ENCODE results near the gene SERTM2. TPM values are rescaled to one million over a fixed set of nuclear protein-coding genes. Genes with fewer than 3 reads are reported as not detected.

Gene SERTM2
- total RNA-seq, 1 experiment from 2014 or later = 1.4 TPM

DNA sequence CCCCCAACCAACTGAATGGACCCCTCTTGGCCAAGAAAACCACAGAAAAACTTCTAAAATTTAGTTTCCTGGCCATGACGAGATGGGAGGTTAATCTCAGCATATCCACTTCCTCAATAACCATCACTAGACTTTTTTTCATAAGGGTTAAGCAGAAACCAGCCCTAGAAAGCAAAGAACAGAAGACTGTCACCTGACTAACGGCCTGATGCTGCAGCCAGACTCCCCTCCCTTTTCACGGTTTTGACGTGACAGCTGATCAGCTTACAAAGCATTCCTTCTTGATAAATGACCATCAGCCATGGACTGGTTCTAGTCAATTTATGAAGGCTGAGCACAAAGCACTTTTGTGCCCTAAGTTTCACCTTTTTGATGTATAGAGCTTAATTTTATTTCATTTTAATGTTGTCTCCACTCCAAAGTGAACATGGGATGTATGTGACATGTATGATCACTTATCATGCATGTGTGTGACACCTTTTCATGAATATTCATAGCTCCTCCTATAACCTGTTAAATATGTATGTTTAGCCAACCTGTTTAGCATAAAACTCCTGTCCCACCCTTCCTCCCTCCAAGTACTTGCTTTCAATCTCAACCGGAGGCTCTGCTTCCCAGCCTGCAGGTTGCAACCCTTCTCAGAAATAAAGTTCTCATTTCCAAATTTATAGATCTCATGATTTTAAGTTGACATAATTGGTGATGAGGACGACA, 56.3 kb downstream of the SERTM2 start:
- POLR2A ChIA-PET = no interaction called here
- H3K27me3 Mint-ChIP-seq (ENCODE audit: insufficient read depth, unreplicated experiment) = no peaks in the 10 kb centered on the region

DNA sequence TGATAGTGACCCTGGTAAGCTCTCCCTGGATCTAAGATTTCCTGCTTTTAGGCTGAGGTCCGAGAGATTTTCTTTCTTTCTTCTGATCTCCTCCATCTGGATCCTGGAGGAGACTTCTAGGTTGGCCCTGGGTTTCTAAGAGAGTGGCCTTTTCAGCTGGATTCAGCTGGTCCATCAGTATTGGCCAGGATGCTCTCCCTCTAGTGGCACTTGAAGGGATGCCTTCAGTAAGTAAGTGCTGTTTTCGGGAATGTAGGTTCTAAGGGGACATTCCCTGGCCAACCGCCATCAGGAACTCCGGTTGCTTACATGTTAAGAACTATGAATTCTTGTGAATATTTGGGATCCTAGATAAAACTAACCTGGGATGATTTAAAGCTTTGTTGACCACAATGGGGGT, 56.9 kb downstream of the SERTM2 start:
- BruUV-seq (replicated peaks) = no TSS peak
- no peaks in the 10 kb centered on the region for H3K36me3 ChIP-seq (ENCODE audit: control insufficient read depth, insufficient read depth, low read length)
- Mint-ChIP-seq H3K27me3 (ENCODE audit: insufficient read depth, unreplicated experiment) (no peaks in the 10 kb centered on the region), H3K4me1 (ENCODE audit: low read depth, unreplicated experiment) (no peaks in the 10 kb centered on the region), H3K27ac (ENCODE audit: unreplicated experiment) (no peak overlapping the region), H3K4me3 (ENCODE audit: unreplicated experiment) (no peak overlapping the region), H3K36me3 (ENCODE audit: insufficient read depth, unreplicated experiment) (no peaks in the 10 kb centered on the region), H3K9me3 (ENCODE audit: unreplicated experiment) (no peaks in the 10 kb centered on the region)
- no peaks in the 10 kb centered on the region for H3K27me3 ChIP-seq (replicated peaks; ENCODE audit: control insufficient read depth, insufficient read depth, low read length)
- peak; percentile 12 to 29 for DNase-seq
- H3K4me1 ChIP-seq = no peaks in the 10 kb centered on the region
- ChIA-PET POLR2A (no interaction called here), CTCF (no interaction called here)
- H3K4me3 ChIP-seq (ENCODE audit: low read depth, low read length) = no peak overlapping the region
- TF ChIP-seq, protein P1, sequence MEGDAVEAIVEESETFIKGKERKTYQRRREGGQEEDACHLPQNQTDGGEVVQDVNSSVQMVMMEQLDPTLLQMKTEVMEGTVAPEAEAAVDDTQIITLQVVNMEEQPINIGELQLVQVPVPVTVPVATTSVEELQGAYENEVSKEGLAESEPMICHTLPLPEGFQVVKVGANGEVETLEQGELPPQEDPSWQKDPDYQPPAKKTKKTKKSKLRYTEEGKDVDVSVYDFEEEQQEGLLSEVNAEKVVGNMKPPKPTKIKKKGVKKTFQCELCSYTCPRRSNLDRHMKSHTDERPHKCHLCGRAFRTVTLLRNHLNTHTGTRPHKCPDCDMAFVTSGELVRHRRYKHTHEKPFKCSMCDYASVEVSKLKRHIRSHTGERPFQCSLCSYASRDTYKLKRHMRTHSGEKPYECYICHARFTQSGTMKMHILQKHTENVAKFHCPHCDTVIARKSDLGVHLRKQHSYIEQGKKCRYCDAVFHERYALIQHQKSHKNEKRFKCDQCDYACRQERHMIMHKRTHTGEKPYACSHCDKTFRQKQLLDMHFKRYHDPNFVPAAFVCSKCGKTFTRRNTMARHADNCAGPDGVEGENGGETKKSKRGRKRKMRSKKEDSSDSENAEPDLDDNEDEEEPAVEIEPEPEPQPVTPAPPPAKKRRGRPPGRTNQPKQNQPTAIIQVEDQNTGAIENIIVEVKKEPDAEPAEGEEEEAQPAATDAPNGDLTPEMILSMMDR (IDR thresholded peaks at IDR 0.05; ENCODE audit: insufficient read depth in 1 of 2, low read depth in 1 of 2, low read length in 1 of 2, severe bottlenecking in 1 of 2, unreplicated experiment in 1 of 2) = peak; percentile 24 to 64
- intact Hi-C loops (cut with micrococcal nuclease; ENCODE audit: unreplicated experiment) = loop anchor here (10.0 kb wide), 1 partner anchor 54 kb away; the partner anchor contains the start of gene SERTM2
- H3K9me3 ChIP-seq = no peaks in the 10 kb centered on the region

More for the DNA sequence above, 56.3 kb downstream of the SERTM2 start:
- intact Hi-C loops (cut with micrococcal nuclease; ENCODE audit: unreplicated experiment) = loop anchor here (10.0 kb wide), 1 partner anchor 53 kb away; the partner anchor contains the start of gene SERTM2
- Histone ChIP-seq H3K36me3 (ENCODE audit: control insufficient read depth, insufficient read depth, low read length) (no peaks in the 10 kb centered on the region), H3K4me1 (no peaks in the 10 kb centered on the region), H3K4me3 (ENCODE audit: low read depth, low read length) (no peak overlapping the region), H3K9me3 (no peaks in the 10 kb centered on the region), H3K27me3 (replicated peaks; ENCODE audit: control insufficient read depth, insufficient read depth, low read length) (no peaks in the 10 kb centered on the region)
- Mint-ChIP-seq H3K27ac (ENCODE audit: unreplicated experiment) (no peak overlapping the region), H3K4me1 (ENCODE audit: low read depth, unreplicated experiment) (no peaks in the 10 kb centered on the region), H3K4me3 (ENCODE audit: unreplicated experiment) (no peak overlapping the region), H3K9me3 (ENCODE audit: unreplicated experiment) (no peaks in the 10 kb centered on the region), H3K36me3 (ENCODE audit: insufficient read depth, unreplicated experiment) (no peaks in the 10 kb centered on the region)
- TF ChIP-seq, protein P1 (IDR thresholded peaks at IDR 0.05; ENCODE audit: insufficient read depth in 1 of 2, low read depth in 1 of 2, low read length in 1 of 2, severe bottlenecking in 1 of 2, unreplicated experiment in 1 of 2) = no peak
- BruUV-seq (replicated peaks) = no TSS peak
- DNase-seq = no peak
- CTCF ChIA-PET = no interaction called here

DNA sequence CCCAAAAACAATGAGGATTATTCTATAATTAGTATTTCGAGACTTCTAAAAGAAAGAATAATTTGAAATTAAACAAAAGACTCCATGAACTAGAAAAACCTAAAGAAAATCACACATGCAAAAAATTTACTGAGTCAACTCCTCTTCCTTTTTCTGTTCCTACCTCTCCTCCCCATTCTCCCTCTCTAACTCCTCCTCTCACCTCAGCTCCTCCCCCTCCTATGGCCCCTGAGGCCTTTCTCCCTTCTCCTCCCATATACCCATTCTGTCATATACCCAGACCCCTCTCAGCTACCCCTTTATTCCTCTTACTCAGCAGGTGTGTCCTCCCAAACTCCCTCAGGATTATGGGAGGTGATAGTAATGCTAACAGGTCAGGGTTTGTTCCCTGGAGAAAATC, 57.4 kb downstream of the SERTM2 start:
- Mint-ChIP-seq H3K9me3 (ENCODE audit: unreplicated experiment) (no peaks in the 10 kb centered on the region), H3K27ac (ENCODE audit: unreplicated experiment) (no peak overlapping the region), H3K36me3 (ENCODE audit: insufficient read depth, unreplicated experiment) (no peaks in the 10 kb centered on the region), H3K4me1 (ENCODE audit: low read depth, unreplicated experiment) (no peaks in the 10 kb centered on the region), H3K27me3 (ENCODE audit: insufficient read depth, unreplicated experiment) (no peaks in the 10 kb centered on the region), H3K4me3 (ENCODE audit: unreplicated experiment) (no peak overlapping the region)
- Histone ChIP-seq H3K4me1 (no peaks in the 10 kb centered on the region), H3K9me3 (no peaks in the 10 kb centered on the region), H3K4me3 (ENCODE audit: low read depth, low read length) (no peak overlapping the region), H3K36me3 (ENCODE audit: control insufficient read depth, insufficient read depth, low read length) (no peaks in the 10 kb centered on the region), H3K27me3 (replicated peaks; ENCODE audit: control insufficient read depth, insufficient read depth, low read length) (no peaks in the 10 kb centered on the region)
- POLR2A ChIA-PET = no interaction called here
- CTCF ChIA-PET = no interaction called here
- no peak for DNase-seq
- TF ChIP-seq, protein P1 (IDR thresholded peaks at IDR 0.05; ENCODE audit: insufficient read depth in 1 of 2, low read depth in 1 of 2, low read length in 1 of 2, severe bottlenecking in 1 of 2, unreplicated experiment in 1 of 2) = no peak
- intact Hi-C loops (cut with micrococcal nuclease; ENCODE audit: unreplicated experiment) = loop anchor here (10.0 kb wide), 1 partner anchor 54 kb away; the partner anchor contains the start of gene SERTM2
- BruUV-seq (replicated peaks) = no TSS peak

Other genes with a start within 250 kb of the SERTM2 start
- 5.2 and 5.7 TPM in 2 replicates for gene CAPN6, start 241.2 kb upstream of the SERTM2 start, total RNA-seq (2022)
- gene DCX, start 99.5 kb upstream of the SERTM2 start, total RNA-seq (2022) = not detected in 2 replicates
- gene ALG13, start 169.5 kb downstream of the SERTM2 start, total RNA-seq (2022) = 36.3 and 40.3 TPM in 2 replicates

Data from Caco-2 (cell line).